Head of caudate nucleus (tissue), 42 donors: ENCODE results near the gene NPDC1.
A peak's percentile ranks its signal among the peaks of the same experiment; 100 is the strongest.

Source experiments
- DNase-seq, 42 donors: peaks; one replicate each; pipeline versions ENCODE4 v3.0.0 to v3.0.0-alpha.2; 2020 to 2021; ENCODE audit warnings: mixed read lengths in 7 of 42
- intact Hi-C: fragments of 100-400 bp; cut with DNase I; formaldehyde crosslinking; loops from one replicate; pipeline ENCODE4 v1.15.0; 2022

The NPDC1 gene

GRCh38 chr9:137077010-137077747 is 31.2 kb upstream of the NPDC1 start, which contains the start of gene UAP1L1:
Gene UAP1L1, plus strand, starts transcription at chr9:137077517. Its CDS starts 16 bp downstream, at chr9:137077533.
- DNase-seq: peak; percentile 77 to 96 (median 89)
- intact Hi-C loops: loop anchor here (10.0 kb wide), 1 partner anchor 292 kb away; no protein-coding TSS in a partner anchor

GRCh38 chr9:137076636-137077009 is 30.6 kb upstream of the NPDC1 start:
- intact Hi-C loops: loop anchor here (10.0 kb wide), 1 partner anchor 292 kb away; no protein-coding TSS in a partner anchor
- peak in 2 of 42 donors; percentile 27 to 38 for DNase-seq

GRCh38 chr9:137075275-137075775 is 29.3 kb upstream of the NPDC1 start:
- intact Hi-C loops: loop anchor here (10.0 kb wide), 1 partner anchor 291 kb away; no protein-coding TSS in a partner anchor

GRCh38 chr9:137074657-137075274 is 28.8 kb upstream of the NPDC1 start:
- no peak for DNase-seq
- intact Hi-C loops: loop anchor here (10.0 kb wide), 1 partner anchor 290 kb away; no protein-coding TSS in a partner anchor

More at GRCh38 chr9:137075275-137075775, 29.3 kb upstream of the NPDC1 start:
- no peak for DNase-seq

GRCh38 chr9:137073992-137074399 is 28.0 kb upstream of the NPDC1 start:
- no peak for DNase-seq
- intact Hi-C loops: loop anchor here (10.0 kb wide), 1 partner anchor 289 kb away; no protein-coding TSS in a partner anchor

- intact Hi-C loops: loop anchor here (10.0 kb wide), 1 partner anchor 286 kb away; no protein-coding TSS in a partner anchor
- DNase-seq: no peak
Observed at GRCh38 chr9:137071282-137071681, 25.3 kb upstream of the NPDC1 start.

- DNase-seq: peak; percentile 71 to 96 (median 89)
- intact Hi-C loops: loop anchor here (10.0 kb wide), 1 partner anchor 286 kb away; no protein-coding TSS in a partner anchor
Observed at GRCh38 chr9:137070906-137071275, 24.9 kb upstream of the NPDC1 start.

- intact Hi-C loops: loop anchor here (10.0 kb wide), 1 partner anchor 286 kb away; no protein-coding TSS in a partner anchor
Observed at GRCh38 chr9:137070201-137070905, 24.4 kb upstream of the NPDC1 start, which contains the start of gene SAPCD2. Gene SAPCD2, minus strand, starts transcription at chr9:137070557. Its CDS starts 97 bp downstream, at chr9:137070460.

GRCh38 chr9:137069508-137070091 is 23.6 kb upstream of the NPDC1 start:
- no peak for DNase-seq
- intact Hi-C loops: loop anchor here (10.0 kb wide), 1 partner anchor 285 kb away; no protein-coding TSS in a partner anchor

More at GRCh38 chr9:137070201-137070905, 24.4 kb upstream of the NPDC1 start, which contains the start of gene SAPCD2:
- peak; percentile 78 to 94 (median 87) for DNase-seq

- intact Hi-C loops: no loop called here
- no peak for DNase-seq
Observed at GRCh38 chr9:137068539-137069507, 22.8 kb upstream of the NPDC1 start.

- intact Hi-C loops: loop anchor here (2.0 kb wide), 1 partner anchor 21 kb away; the partner anchor contains the start of gene NPDC1
- peak; percentile 80 to 94 (median 86) for DNase-seq
Observed at GRCh38 chr9:137067860-137068538, 22.0 kb upstream of the NPDC1 start.

GRCh38 chr9:137066096-137066861 is 20.3 kb upstream of the NPDC1 start:
- no peak for DNase-seq
- intact Hi-C loops: loop anchor here (2.0 kb wide), 1 partner anchor 19 kb away; the partner anchor contains the start of gene NPDC1

GRCh38 chr9:137065336-137065967 is 19.5 kb upstream of the NPDC1 start:
- intact Hi-C loops: no loop called here
- DNase-seq: no peak

- intact Hi-C loops: no loop called here
- DNase-seq: no peak
Observed at GRCh38 chr9:137064880-137065164, 18.8 kb upstream of the NPDC1 start.

GRCh38 chr9:137064027-137064879 is 18.3 kb upstream of the NPDC1 start:
- intact Hi-C loops: no loop called here
- peak in 40 of 42 donors; percentile 54 to 90 (median 78) for DNase-seq
